Caco-2 (cell line): Measurements from ENCODE around the gene SHROOM1. TPM values are rescaled to one million over a fixed set of nuclear protein-coding genes. Genes with fewer than 3 reads are reported as not detected.

ENCODE experiments used
- BruUV-seq: library from RNA; stranded (reverse); fragments of 400-500 nt; replicated peaks from 2 replicates; lab custom pipeline; 2021; lab: Mats Ljungman, UMichigan
- CTCF ChIA-PET: fragments of 300-600 bp; sonication (Branson Sonifier 250); formaldehyde crosslinking; loops from one replicate; lab custom pipeline; 2022; ENCODE audit warnings: antibody characterized with exemption; lab: Charles Lee
- POLR2A ChIA-PET: fragments of 300-600 bp; sonication (Branson Sonifier 250); formaldehyde crosslinking; loops from one replicate; lab custom pipeline; 2022; ENCODE audit warnings: antibody characterized with exemption; lab: Charles Lee
- DNase-seq, 2 experiments: peaks; one replicate each; pipeline versions ENCODE4 v3.0.0 to v3.0.0-alpha.2; 2020 to 2022
- H3K27me3 ChIP-seq: replicated peaks from 2 replicates; pipeline ENCODE4 v1.6.0; 2011; ENCODE audit warnings: low read length; ENCODE audit not compliant: control insufficient read depth, insufficient read depth
- H3K36me3 ChIP-seq: 2 replicates; pipeline ENCODE4 v1.5.1; 2011; ENCODE audit warnings: low read length; ENCODE audit not compliant: control insufficient read depth, insufficient read depth
- H3K4me1 ChIP-seq: fragments of 250-450 bp; sonication (Bioruptor Pico); 2 replicates; pipeline ENCODE4 v1.5.1; 2020; ENCODE audit warnings: mild to moderate bottlenecking
- H3K4me3 ChIP-seq: 2 replicates; pipeline ENCODE4 v1.5.1; 2011; ENCODE audit warnings: low read depth, mild to moderate bottlenecking, control low read depth, low read length
- H3K9me3 ChIP-seq: fragments of 250-450 bp; sonication (Bioruptor Pico); 2 replicates; pipeline ENCODE4 v1.5.1; 2020; ENCODE audit warnings: mild to moderate bottlenecking, moderate library complexity
- H3K27ac Mint-ChIP-seq: one replicate; pipeline ENCODE4 v1.8.0; 2022; ENCODE audit warnings: mixed read lengths; ENCODE audit not compliant: unreplicated experiment
- H3K27me3 Mint-ChIP-seq: one replicate; pipeline ENCODE4 v1.8.0; 2022; ENCODE audit warnings: mixed read lengths; ENCODE audit not compliant: insufficient read depth, unreplicated experiment
- H3K36me3 Mint-ChIP-seq: one replicate; pipeline ENCODE4 v1.8.0; 2022; ENCODE audit warnings: mild to moderate bottlenecking, mixed read lengths; ENCODE audit not compliant: insufficient read depth, unreplicated experiment
- H3K4me1 Mint-ChIP-seq: one replicate; pipeline ENCODE4 v1.8.0; 2022; ENCODE audit warnings: low read depth, mixed read lengths; ENCODE audit not compliant: unreplicated experiment
- H3K4me3 Mint-ChIP-seq: one replicate; pipeline ENCODE4 v1.8.0; 2022; ENCODE audit warnings: mild to moderate bottlenecking, moderate library complexity, mixed read lengths; ENCODE audit not compliant: unreplicated experiment
- H3K9me3 Mint-ChIP-seq: one replicate; pipeline ENCODE4 v1.8.0; 2022; ENCODE audit warnings: mixed read lengths; ENCODE audit not compliant: unreplicated experiment
- intact Hi-C: fragments of 100-400 bp; cut with micrococcal nuclease; formaldehyde crosslinking; loops from one replicate; pipeline ENCODE4 v1.10.0; 2022; ENCODE audit not compliant: unreplicated experiment
- total RNA-seq: library from RNA; stranded (reverse); gene quantifications from 2 replicates; pipeline ENCODE4 v1.2.3, GENCODE V29; 2022
- TF ChIP-seq, protein P1 (sequence below), 2 experiments: fragments of 200-600 bp in 1 of 2; IDR thresholded peaks; 1 replicate in 1 of 2; 2 replicates in 1 of 2; pipeline versions ENCODE4 v1.5.1 to v1.8.0; 2011 to 2022; ENCODE audit warnings: antibody characterized with exemption in 1 of 2, control low read depth in 1 of 2, inconsistent platforms in 1 of 2, low read depth in 1 of 2, low read length in 1 of 2, mild to moderate bottlenecking in 1 of 2, moderate library complexity in 1 of 2; ENCODE audit not compliant: insufficient read depth in 1 of 2, severe bottlenecking in 1 of 2, unreplicated experiment in 1 of 2

Gene SHROOM1
- total RNA-seq, 1 experiment from 2014 or later: 17.4 TPM

DNA sequence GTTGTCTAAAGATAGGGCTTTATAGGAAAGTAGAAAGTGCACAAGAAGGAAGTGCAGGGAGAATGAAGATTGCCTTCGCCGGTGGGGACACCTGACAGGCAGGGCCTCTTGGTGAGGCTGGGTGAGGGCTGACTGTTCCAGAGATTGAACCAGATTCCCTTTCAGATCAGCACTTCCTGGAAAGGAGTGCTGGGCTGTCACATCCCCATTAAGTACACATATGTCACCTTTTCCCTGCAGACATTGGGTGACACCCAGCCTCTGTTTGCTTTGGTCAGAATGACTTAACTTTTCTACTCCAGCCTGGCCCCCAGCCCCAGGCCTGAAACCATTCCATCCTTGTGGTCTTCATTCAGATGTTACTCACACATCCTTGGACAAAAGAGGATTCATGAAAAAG lies 7.4 kb upstream of the SHROOM1 start:
- CTCF ChIA-PET: interaction anchor here (0.9 kb wide), 1 partner anchor 8 kb away, joined by 3 read pairs; the partner anchor contains the start of gene SHROOM1

DNA sequence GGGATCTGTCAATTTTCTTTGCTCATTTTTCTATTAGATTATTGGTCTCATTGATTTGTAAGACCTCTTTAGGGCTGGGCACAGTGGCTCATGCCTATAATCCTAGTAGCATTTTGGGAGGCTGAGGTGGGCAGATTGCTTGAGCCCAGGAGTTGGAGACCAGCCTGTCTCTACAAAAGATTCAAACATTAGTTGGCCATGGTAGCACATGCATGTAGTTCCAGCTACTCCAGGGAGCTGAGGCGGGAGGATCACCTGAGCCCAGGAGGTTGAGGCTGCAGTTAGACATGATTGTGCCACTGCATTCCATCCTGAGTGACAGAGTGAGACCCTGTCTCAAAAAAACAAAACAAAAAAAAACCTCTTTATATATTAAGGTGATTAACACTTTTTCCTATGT lies 6.4 kb upstream of the SHROOM1 start:
- H3K27ac Mint-ChIP-seq: no peak overlapping the region
- peaks cover 7% of the 10 kb centered on the region for H3K36me3 Mint-ChIP-seq
- DNase-seq: no peak
- ChIA-PET POLR2A (interaction anchor here (0.7 kb wide), 1 partner anchor 280 kb away, joined by 3 read pairs; the partner anchor contains the start of gene RAD50), CTCF (no interaction called here)
- no TSS peak for BruUV-seq
- H3K9me3 Mint-ChIP-seq: no peaks in the 10 kb centered on the region
- Histone ChIP-seq H3K4me1 (peaks cover 37% of the 10 kb centered on the region), H3K9me3 (no peaks in the 10 kb centered on the region), H3K4me3 (no peak overlapping the region), H3K27me3 (no peaks in the 10 kb centered on the region), H3K36me3 (no peaks in the 10 kb centered on the region)
- H3K4me3 Mint-ChIP-seq: no peak overlapping the region
- H3K27me3 Mint-ChIP-seq: no peaks in the 10 kb centered on the region
- intact Hi-C loops: no loop called here
- TF ChIP-seq, protein P1, sequence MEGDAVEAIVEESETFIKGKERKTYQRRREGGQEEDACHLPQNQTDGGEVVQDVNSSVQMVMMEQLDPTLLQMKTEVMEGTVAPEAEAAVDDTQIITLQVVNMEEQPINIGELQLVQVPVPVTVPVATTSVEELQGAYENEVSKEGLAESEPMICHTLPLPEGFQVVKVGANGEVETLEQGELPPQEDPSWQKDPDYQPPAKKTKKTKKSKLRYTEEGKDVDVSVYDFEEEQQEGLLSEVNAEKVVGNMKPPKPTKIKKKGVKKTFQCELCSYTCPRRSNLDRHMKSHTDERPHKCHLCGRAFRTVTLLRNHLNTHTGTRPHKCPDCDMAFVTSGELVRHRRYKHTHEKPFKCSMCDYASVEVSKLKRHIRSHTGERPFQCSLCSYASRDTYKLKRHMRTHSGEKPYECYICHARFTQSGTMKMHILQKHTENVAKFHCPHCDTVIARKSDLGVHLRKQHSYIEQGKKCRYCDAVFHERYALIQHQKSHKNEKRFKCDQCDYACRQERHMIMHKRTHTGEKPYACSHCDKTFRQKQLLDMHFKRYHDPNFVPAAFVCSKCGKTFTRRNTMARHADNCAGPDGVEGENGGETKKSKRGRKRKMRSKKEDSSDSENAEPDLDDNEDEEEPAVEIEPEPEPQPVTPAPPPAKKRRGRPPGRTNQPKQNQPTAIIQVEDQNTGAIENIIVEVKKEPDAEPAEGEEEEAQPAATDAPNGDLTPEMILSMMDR (IDR thresholded peaks at IDR 0.05; ENCODE audit: insufficient read depth in 1 of 2, low read depth in 1 of 2, low read length in 1 of 2, severe bottlenecking in 1 of 2, unreplicated experiment in 1 of 2): no peak
- peaks cover 35% of the 10 kb centered on the region for H3K4me1 Mint-ChIP-seq

More for the DNA sequence above, 7.4 kb upstream of the SHROOM1 start:
- Histone ChIP-seq H3K4me1 (peaks cover 37% of the 10 kb centered on the region), H3K36me3 (no peaks in the 10 kb centered on the region), H3K9me3 (no peaks in the 10 kb centered on the region), H3K4me3 (no peak overlapping the region), H3K27me3 (no peaks in the 10 kb centered on the region)
- Mint-ChIP-seq H3K9me3 (no peaks in the 10 kb centered on the region), H3K4me3 (no peak overlapping the region), H3K27ac (peak overlapping the region; percentile 83), H3K27me3 (no peaks in the 10 kb centered on the region), H3K36me3 (peaks cover 7% of the 10 kb centered on the region), H3K4me1 (peaks cover 35% of the 10 kb centered on the region)
- POLR2A ChIA-PET: interaction anchor here (0.7 to 0.9 kb wide), 2 partner anchors 281 kb away, joined by 3 read pairs; partner anchors contain the start of gene RAD50
- intact Hi-C loops: loop anchor here (2.0 kb wide), 1 partner anchor 29 kb away; the partner anchor contains the start of genes GDF9 and UQCRQ
- no TSS peak for BruUV-seq
- peak in 1 of 2 experiments; percentile 36 for DNase-seq
- TF ChIP-seq, protein P1 (IDR thresholded peaks at IDR 0.05; ENCODE audit: insufficient read depth in 1 of 2, low read depth in 1 of 2, low read length in 1 of 2, severe bottlenecking in 1 of 2, unreplicated experiment in 1 of 2): no peak

DNA sequence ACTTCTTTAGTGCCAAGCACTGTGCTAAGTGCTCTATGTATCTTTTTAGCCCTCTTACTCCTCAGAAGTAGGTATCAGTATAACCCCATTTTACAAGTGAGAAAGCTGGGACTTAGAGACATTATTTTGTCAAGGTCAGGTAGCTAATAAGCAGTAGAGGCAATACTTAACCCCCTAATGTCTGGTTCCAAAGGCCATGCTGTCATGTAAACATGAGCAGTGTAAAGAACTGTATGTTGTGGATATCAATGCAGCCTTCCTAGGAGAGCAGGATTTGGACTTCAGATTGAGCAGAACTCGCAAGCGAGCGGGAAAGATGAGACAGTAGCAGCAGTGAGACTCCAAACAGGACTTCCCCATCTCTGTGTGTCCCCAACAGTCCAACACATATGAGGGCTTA lies 3.6 kb upstream of the SHROOM1 start:
- ChIA-PET CTCF (no interaction called here), POLR2A (no interaction called here)
- no TSS peak for BruUV-seq
- intact Hi-C loops: no loop called here
- Mint-ChIP-seq H3K27me3 (no peaks in the 10 kb centered on the region), H3K9me3 (no peaks in the 10 kb centered on the region), H3K4me1 (peaks cover 17% of the 10 kb centered on the region), H3K4me3 (no peak overlapping the region), H3K36me3 (peaks cover 13% of the 10 kb centered on the region), H3K27ac (no peak overlapping the region)
- peaks cover 29% of the 10 kb centered on the region for H3K4me1 ChIP-seq
- H3K27me3 ChIP-seq: no peaks in the 10 kb centered on the region
- no peaks in the 10 kb centered on the region for H3K9me3 ChIP-seq
- H3K36me3 ChIP-seq: no peaks in the 10 kb centered on the region
- TF ChIP-seq, protein P1 (IDR thresholded peaks at IDR 0.05; ENCODE audit: insufficient read depth in 1 of 2, low read depth in 1 of 2, low read length in 1 of 2, severe bottlenecking in 1 of 2, unreplicated experiment in 1 of 2): no peak
- no peak overlapping the region for H3K4me3 ChIP-seq
- DNase-seq: no peak
